GM12801 (cell line): ENCODE measurements around the gene BBOX1.

Experiments used
- TF ChIP-seq, protein P1 (sequence below): IDR thresholded peaks from one replicate; pipeline ENCODE4 v1.5.1; 2011; ENCODE audit warnings: control low read depth; ENCODE audit not compliant: insufficient read length; ENCODE audit errors: extremely low read depth

BBOX1 gene

DNA sequence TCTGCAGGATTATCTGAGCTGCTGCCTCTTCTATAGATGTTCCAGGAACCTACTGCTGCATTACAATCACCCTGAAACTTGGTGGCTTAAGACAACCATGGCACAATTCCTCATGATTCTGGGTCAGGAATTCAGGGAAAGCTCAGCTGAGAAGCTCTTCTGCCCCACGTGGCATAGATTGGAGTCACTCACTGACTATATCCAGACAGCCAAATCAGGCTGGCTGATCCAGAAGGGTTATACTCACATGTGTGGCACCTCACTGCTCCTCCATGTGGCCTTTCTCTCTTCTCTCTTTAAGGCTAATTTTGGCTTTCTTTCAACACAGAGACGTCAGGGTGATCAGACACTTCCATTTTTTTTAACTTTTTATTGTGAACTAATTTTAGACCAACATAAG is 125.5 kb downstream of the BBOX1 start:
- TF ChIP-seq, protein P1, sequence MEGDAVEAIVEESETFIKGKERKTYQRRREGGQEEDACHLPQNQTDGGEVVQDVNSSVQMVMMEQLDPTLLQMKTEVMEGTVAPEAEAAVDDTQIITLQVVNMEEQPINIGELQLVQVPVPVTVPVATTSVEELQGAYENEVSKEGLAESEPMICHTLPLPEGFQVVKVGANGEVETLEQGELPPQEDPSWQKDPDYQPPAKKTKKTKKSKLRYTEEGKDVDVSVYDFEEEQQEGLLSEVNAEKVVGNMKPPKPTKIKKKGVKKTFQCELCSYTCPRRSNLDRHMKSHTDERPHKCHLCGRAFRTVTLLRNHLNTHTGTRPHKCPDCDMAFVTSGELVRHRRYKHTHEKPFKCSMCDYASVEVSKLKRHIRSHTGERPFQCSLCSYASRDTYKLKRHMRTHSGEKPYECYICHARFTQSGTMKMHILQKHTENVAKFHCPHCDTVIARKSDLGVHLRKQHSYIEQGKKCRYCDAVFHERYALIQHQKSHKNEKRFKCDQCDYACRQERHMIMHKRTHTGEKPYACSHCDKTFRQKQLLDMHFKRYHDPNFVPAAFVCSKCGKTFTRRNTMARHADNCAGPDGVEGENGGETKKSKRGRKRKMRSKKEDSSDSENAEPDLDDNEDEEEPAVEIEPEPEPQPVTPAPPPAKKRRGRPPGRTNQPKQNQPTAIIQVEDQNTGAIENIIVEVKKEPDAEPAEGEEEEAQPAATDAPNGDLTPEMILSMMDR, result no peak

DNA sequence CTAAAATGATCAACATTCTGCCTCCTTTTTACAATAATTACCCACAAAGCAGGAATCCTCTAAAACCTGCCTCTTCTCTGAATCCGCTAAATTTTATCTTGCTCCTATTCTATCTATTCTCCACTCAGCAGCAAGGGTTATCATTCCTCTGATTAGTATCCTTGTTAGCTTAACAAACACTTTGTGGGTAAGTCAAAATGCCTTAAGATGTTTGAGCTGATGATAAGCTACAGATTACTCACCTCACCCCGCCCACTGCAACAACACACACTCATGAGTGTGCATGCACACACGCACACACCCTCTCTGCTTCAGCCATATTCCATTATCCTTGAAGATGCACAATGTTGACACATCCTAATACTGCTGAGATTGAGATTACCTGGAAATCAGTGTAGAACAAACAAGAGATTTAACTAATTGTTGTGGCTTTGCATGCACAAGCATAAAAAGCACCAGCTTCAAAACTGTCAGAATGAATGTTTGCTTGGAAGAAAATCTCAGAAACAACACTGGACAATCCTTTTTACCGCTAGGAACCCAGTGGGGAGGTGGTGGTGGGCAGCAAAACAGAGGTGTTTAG is 130.9 kb downstream of the BBOX1 start:
- TF ChIP-seq, protein P1, result no peak

DNA sequence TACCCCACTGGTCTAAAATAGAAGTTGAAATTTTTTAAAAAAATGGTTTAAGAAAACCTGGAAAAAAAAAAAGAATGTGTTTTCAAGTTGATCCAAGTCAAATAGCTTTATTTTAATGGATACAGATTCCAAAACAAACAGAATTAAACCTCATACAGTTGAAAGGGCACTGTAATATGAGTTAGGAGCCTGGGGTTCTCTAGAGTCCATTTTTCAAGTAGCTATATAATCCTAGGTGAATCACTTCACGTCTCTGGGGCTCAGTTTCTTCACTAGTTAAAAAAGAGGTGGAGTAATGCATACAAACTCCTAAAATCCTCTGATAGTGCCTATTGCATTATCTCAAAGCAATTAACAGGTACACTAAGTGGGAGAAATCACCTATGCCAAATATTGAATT is 132.9 kb downstream of the BBOX1 start:
- TF ChIP-seq, protein P1, result no peak

DNA sequence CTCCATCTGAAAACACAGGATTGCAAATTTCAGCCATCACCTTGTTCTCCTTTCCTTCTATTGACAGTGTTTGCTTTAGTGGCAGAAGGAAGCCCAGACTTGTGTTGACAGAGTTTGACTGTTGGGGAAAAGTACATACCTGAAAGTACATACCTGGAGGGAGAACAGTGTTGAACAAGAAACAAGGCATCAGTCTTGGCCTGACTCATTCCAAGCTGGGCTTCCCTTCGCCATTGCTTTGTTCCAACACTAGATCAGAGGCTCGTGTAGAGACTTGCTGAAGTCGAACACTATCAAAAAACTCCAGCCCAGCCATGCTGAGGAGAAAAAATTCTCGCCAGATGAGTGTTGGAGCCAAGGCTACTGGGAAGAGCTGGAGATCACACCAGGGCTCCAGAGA is 133.4 kb downstream of the BBOX1 start:
- TF ChIP-seq, protein P1, result no peak

DNA sequence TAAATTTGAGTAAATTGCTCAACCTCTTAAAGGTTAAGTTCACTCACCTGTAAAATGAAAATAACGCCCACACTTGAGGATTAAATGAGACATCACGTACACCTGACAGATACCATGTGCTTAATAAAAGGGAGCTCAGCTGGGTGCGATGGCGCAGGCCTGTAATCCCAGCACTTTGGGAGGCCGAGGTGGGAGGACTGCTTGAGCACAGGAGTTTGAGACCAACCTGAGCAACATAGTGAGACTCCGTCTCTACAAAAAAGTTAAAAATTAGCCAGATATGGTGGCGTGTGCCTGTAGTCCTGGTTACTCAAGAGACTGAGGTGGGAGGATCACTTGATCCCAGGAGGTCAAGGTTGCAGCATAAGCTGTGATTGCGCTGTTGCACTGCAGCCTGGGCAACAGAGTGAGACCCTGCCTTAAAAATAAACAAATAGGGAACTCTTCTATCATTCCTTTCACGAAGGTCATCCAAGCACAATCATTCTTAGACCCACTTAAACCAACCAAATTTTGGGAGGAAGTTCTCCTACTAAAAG is 134.1 kb downstream of the BBOX1 start:
- TF ChIP-seq, protein P1, result no peak
